Large intestine (tissue), 3 donors: Measurements from ENCODE around the gene PARPBP. TPM values are rescaled to one million over a fixed set of nuclear protein-coding genes. Genes with fewer than 3 reads are reported as not detected.
"Not testable (repeated sequence)": the region's sequence is repeated elsewhere in the genome, so short reads cannot be mapped to it uniquely, and the experiment has no call there.

Experiments
- DNase-seq, 2 donors: peaks; one replicate each; pipeline versions ENCODE4 v3.0.0 to v3.0.0-alpha.2; 2013
- H3K27ac ChIP-seq: one replicate; pipeline ENCODE4 v1.5.1; 2013; ENCODE audit warnings: low read length
- H3K27me3 ChIP-seq: 2 replicates; pipeline ENCODE4 v1.6.1; 2013; ENCODE audit warnings: low read length; ENCODE audit not compliant: control insufficient read depth, insufficient read depth
- H3K36me3 ChIP-seq: 2 replicates; pipeline ENCODE4 v1.6.1; 2013; ENCODE audit warnings: low read length; ENCODE audit not compliant: control insufficient read depth, insufficient read depth
- H3K4me1 ChIP-seq: one replicate; pipeline ENCODE4 v1.6.1; 2013; ENCODE audit warnings: low read length; ENCODE audit not compliant: control insufficient read depth, insufficient read depth
- H3K4me3 ChIP-seq: one replicate; pipeline ENCODE4 v1.5.1; 2013; ENCODE audit warnings: low read length
- H3K9me3 ChIP-seq: one replicate; pipeline ENCODE4 v1.6.1; 2013; ENCODE audit warnings: mild to moderate bottlenecking, low read depth, low read length, moderate library complexity; ENCODE audit not compliant: control insufficient read depth
- WGBS: methylation state at CpG from one replicate; pipeline ENCODE4 v1.1.5; 2013; ENCODE audit warnings: low lambda C conversion rate; ENCODE audit not compliant: insufficient coverage; 5-methylcytosine and 5-hydroxymethylcytosine counted together
- polyA plus RNA-seq: library from polyadenylated mRNA; unstranded; fragments of 120-200 nt; gene quantifications from one replicate; pipeline ENCODE4 v1.2.1, GENCODE V29; 2013

The PARPBP gene
- polyA plus RNA-seq, 1 donor: 9.3 TPM

DNA sequence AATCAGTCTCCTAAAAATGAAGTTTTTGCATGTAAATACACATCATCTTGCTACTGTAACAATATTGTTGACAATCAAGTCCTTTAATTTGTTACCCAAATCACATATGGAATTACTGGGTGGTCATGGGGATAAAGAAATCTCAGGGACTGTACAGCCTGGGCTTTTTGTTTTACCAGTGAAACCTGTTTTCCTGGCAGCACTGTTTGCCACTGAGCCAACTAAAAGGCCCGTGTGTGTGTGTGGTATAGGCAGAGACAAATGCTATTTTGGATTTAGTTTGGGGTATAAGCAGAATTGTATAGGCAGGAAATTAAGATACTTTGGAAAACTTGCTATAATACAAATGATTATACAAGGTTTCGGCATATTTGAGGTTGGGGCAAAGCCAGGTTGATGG, 5.8 kb upstream of the PARPBP start:
- Histone ChIP-seq H3K27me3 (no peaks in the 10 kb centered on the region), H3K4me3 (no peak overlapping the region), H3K36me3 (peaks cover 18% of the 10 kb centered on the region), H3K27ac (no peak overlapping the region), H3K9me3 (no peaks in the 10 kb centered on the region), H3K4me1 (peaks cover 4% of the 10 kb centered on the region)
- DNase-seq: no peak
- 100% methylated on average over 1 of the region's 2 CpGs for WGBS

- no peak for DNase-seq
- Histone ChIP-seq H3K27ac (no peak overlapping the region), H3K4me3 (no peak overlapping the region), H3K9me3 (no peaks in the 10 kb centered on the region), H3K4me1 (peaks cover 8% of the 10 kb centered on the region), H3K27me3 (no peaks in the 10 kb centered on the region), H3K36me3 (peaks cover 6% of the 10 kb centered on the region)
- WGBS: no CpG with 5 or more reads among the region's 7 CpGs
These were observed 3.6 kb upstream of the PARPBP start for GRCh38 chr12:102116392-102116791.

GRCh38 chr12:102118874-102119273, 1.1 kb upstream of the PARPBP start:
- H3K27ac ChIP-seq: no peak overlapping the region
- no peak for DNase-seq
- 58% methylated on average over 1 of the region's 2 CpGs for WGBS
- H3K4me3 ChIP-seq: peak overlapping the region; percentile 73
- no peaks in the 10 kb centered on the region for H3K9me3 ChIP-seq
- H3K27me3 ChIP-seq: no peaks in the 10 kb centered on the region
- peaks cover 8% of the 10 kb centered on the region for H3K4me1 ChIP-seq
- H3K36me3 ChIP-seq: peaks cover 4% of the 10 kb centered on the region

DNA sequence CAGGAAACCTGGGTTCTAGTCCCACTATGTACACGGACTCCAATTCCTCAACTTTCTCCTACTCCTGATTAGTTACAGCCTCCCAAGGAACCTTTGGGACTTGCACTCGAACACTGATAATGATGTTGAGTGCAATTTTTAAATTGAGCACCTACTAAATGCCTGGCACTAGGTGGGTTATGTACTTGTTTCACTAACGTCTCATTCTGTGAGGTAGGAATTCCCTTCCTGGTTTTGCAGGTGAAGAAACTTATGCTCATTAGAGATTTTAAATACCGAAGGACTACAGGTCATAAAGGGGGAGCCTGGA, 536 bp downstream of the PARPBP start:
- Histone ChIP-seq H3K9me3 (no peaks in the 10 kb centered on the region), H3K27ac (peak overlapping the region; percentile 13), H3K36me3 (peaks cover 4% of the 10 kb centered on the region), H3K4me1 (peaks cover 8% of the 10 kb centered on the region), H3K27me3 (no peaks in the 10 kb centered on the region), H3K4me3 (peak overlapping the region; percentile 73)
- no peak for DNase-seq
- 0% methylated on average over 1 of the region's 4 CpGs for WGBS

DNA sequence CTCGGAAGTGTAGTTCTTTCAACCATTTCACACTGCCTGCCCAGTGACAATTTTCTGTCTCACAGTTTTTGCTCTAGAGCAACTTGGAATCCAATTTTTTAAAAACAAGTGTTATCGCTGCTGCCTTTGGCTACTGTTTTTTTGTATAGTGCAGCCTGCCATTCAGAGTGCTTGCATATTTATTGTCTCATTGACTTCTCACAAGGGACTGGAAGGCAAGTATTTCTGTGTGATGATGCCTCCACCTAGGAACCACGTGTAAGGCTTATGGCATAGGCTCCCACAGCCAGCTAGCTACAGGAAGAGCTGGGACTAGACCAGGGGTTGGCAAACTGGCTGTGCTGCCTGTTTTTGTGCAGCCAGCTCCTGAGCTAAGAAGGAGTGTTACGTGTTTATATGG, 903 bp downstream of the PARPBP start:
- no peak overlapping the region for H3K27ac ChIP-seq

GRCh38 chr12:102121328-102121727, 1.3 kb downstream of the PARPBP start:
- not testable (repeated sequence) for DNase-seq, H3K4me1 ChIP-seq, H3K27ac ChIP-seq, H3K36me3 ChIP-seq, H3K27me3 ChIP-seq, H3K4me3 ChIP-seq, H3K9me3 ChIP-seq
- WGBS: no CpG with 5 or more reads among the region's 2 CpGs

More for the DNA sequence above, 903 bp downstream of the PARPBP start:
- DNase-seq: no peak
- Histone ChIP-seq H3K4me1 (peaks cover 8% of the 10 kb centered on the region), H3K4me3 (peak overlapping the region; percentile 73), H3K36me3 (peaks cover 4% of the 10 kb centered on the region), H3K27me3 (no peaks in the 10 kb centered on the region), H3K9me3 (no peaks in the 10 kb centered on the region)
- WGBS: 36% methylated on average over 3 of the region's 4 CpGs

GRCh38 chr12:102130720-102131119, 10.7 kb downstream of the PARPBP start:
- DNase-seq, H3K27ac ChIP-seq, H3K9me3 ChIP-seq, H3K36me3 ChIP-seq, H3K27me3 ChIP-seq, H3K4me1 ChIP-seq, H3K4me3 ChIP-seq: not testable (repeated sequence)
- no CpG with 5 or more reads among the region's 3 CpGs for whole genome bisulfite sequencing

DNA sequence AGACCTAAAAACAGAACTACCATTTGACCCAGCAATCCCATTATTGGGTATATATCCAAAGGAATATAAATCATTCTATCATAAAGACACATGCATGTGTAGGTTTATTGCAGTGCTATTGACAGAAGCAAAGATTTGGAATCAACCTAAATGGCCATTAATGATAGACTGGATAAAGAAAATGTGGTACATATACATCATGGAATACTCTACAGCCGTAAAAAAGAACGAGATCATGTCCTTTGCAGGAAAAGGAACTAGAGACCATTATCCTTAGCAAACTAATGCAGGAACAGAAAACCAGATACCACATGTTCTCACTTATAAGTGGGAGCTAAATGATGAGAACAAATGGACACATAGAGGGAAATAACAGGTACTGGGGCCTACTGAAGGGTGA, 11.5 kb downstream of the PARPBP start:
- WGBS: no CpG with 5 or more reads among the region's 2 CpGs
- not testable (repeated sequence) for DNase-seq, H3K27me3 ChIP-seq, H3K4me1 ChIP-seq, H3K9me3 ChIP-seq, H3K36me3 ChIP-seq, H3K27ac ChIP-seq, H3K4me3 ChIP-seq

DNA sequence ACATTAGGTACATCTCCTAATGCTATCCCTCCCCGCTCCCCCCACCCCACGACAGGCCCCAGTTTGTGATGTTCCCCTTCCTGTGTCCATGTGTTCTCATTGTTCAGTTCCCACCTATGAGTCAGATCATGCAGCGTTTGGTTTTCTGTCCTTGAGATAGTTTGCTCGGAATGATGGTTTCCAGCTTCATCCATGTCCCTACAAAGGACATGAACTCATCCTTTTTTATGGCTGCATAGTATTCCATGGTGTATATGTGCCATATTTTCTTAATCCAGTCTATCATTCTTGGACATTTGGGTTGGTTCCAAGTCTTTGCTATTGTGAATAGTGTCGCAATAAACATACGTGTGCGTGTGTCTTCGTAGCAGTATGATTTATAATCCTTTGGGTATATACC, 17.6 kb downstream of the PARPBP start:
- H3K27ac ChIP-seq, DNase-seq, H3K36me3 ChIP-seq, H3K27me3 ChIP-seq, H3K9me3 ChIP-seq, H3K4me3 ChIP-seq, H3K4me1 ChIP-seq: not testable (repeated sequence)
- whole genome bisulfite sequencing: no CpG with 5 or more reads among the region's 8 CpGs

GRCh38 chr12:102142866-102143373, 22.9 kb downstream of the PARPBP start:
- H3K36me3 ChIP-seq, H3K27me3 ChIP-seq, H3K4me3 ChIP-seq, DNase-seq, H3K4me1 ChIP-seq, H3K27ac ChIP-seq, H3K9me3 ChIP-seq: not testable (repeated sequence)
- no CpG with 5 or more reads among the region's 11 CpGs for WGBS

GRCh38 chr12:102144221-102144620, 24.2 kb downstream of the PARPBP start:
- WGBS: 30% methylated on average over 1 of the region's 1 CpG

More at GRCh38 chr12:102144221-102144620, 24.2 kb downstream of the PARPBP start:
- no peak overlapping the region for H3K27ac ChIP-seq
- no peaks in the 10 kb centered on the region for H3K9me3 ChIP-seq
- DNase-seq: no peak
- no peaks in the 10 kb centered on the region for H3K4me1 ChIP-seq
- no peaks in the 10 kb centered on the region for H3K27me3 ChIP-seq
- no peak overlapping the region for H3K4me3 ChIP-seq
- no peaks in the 10 kb centered on the region for H3K36me3 ChIP-seq
